Activated T-cell treated with anti-CD3 and anti-CD28 coated beads, Interleukin-2, amount 50 U/mL, for 4 hours (primary cell): ENCODE measurements around the gene ADAM11. TPM values are rescaled to one million over a fixed set of nuclear protein-coding genes. Genes with fewer than 3 reads are reported as not detected.
"Not testable (repeated sequence)": the region's sequence is repeated elsewhere in the genome, so short reads cannot be mapped to it uniquely, and the experiment has no call there.

Experiments
- ATAC-seq, 2 donors: fragments of 200-7000 bp; cut with Tn5 transposase; one replicate each; pipeline ENCODE4 v1.10.0; 2021
- DNase-seq: peaks from one replicate; pipeline ENCODE4 v3.0.0-alpha.2; 2020
- H3K27me3 Mint-ChIP-seq: one replicate; pipeline ENCODE4 v1.8.0; 2021; ENCODE audit warnings: low read depth, mixed read lengths
- H3K36me3 Mint-ChIP-seq: one replicate; pipeline ENCODE4 v1.8.0; 2022; ENCODE audit warnings: mixed read lengths; ENCODE audit not compliant: insufficient read depth
- H3K4me1 Mint-ChIP-seq: one replicate; pipeline ENCODE4 v1.8.0; 2021; ENCODE audit warnings: low read depth, mixed read lengths
- H3K4me3 Mint-ChIP-seq: one replicate; pipeline ENCODE4 v1.8.0; 2021; ENCODE audit warnings: mild to moderate bottlenecking, moderate library complexity, mixed read lengths
- H3K9me3 Mint-ChIP-seq: one replicate; pipeline ENCODE4 v1.8.0; 2021; ENCODE audit warnings: mixed read lengths
- total RNA-seq, 3 donors: library from RNA; stranded (reverse); gene quantifications; one replicate each; pipeline ENCODE4 v1.2.1, GENCODE V29; 2021

The ADAM11 gene
- total RNA-seq, result under 1 TPM; 0.38 to 0.50 (median 0.41) TPM

- Mint-ChIP-seq H3K4me1 (peaks cover 1% of the 10 kb centered on the region), H3K27me3 (peaks cover 43% of the 10 kb centered on the region), H3K4me3 (peak within 1 kb of the TSS; percentile 55), H3K9me3 (no peaks in the 10 kb centered on the region), H3K36me3 (no peaks in the 10 kb centered on the region)
- peak; percentile 64 to 73 for ATAC-seq
- no peak for DNase-seq
Observed at GRCh38 chr17:44758414-44759085, at the start of gene ADAM11. Gene ADAM11 (plus strand): TSS chr17:44758988. CDS start chr17:44759200, 212 bp downstream.

- DNase-seq (no peak), ATAC-seq (no peak)
- H3K9me3 Mint-ChIP-seq, result no peaks in the 10 kb centered on the region
- H3K27me3 Mint-ChIP-seq, result no peaks in the 10 kb centered on the region
- H3K4me3 Mint-ChIP-seq, result no peak overlapping the region
- H3K4me1 Mint-ChIP-seq, result no peaks in the 10 kb centered on the region
- H3K36me3 Mint-ChIP-seq, result peaks cover 15% of the 10 kb centered on the region
Observed at GRCh38 chr17:44719444-44719843, 39.3 kb upstream of the ADAM11 start.

GRCh38 chr17:44722254-44722653, 36.5 kb upstream of the ADAM11 start:
- DNase-seq, result no peak
- H3K4me1 Mint-ChIP-seq, result no peaks in the 10 kb centered on the region
- H3K9me3 Mint-ChIP-seq, result no peaks in the 10 kb centered on the region
- ATAC-seq, result no peak
- H3K4me3 Mint-ChIP-seq, result no peak overlapping the region
- no peaks in the 10 kb centered on the region for H3K27me3 Mint-ChIP-seq
- H3K36me3 Mint-ChIP-seq, result peaks cover 15% of the 10 kb centered on the region

GRCh38 chr17:44726121-44726520, 32.7 kb upstream of the ADAM11 start:
- DNase-seq, H3K9me3 Mint-ChIP-seq, H3K4me1 Mint-ChIP-seq, H3K4me3 Mint-ChIP-seq, H3K27me3 Mint-ChIP-seq, ATAC-seq: not testable (repeated sequence)
- peaks cover 11% of the 10 kb centered on the region for H3K36me3 Mint-ChIP-seq

- H3K27me3 Mint-ChIP-seq, result no peaks in the 10 kb centered on the region
- no peak overlapping the region for H3K4me3 Mint-ChIP-seq
- ATAC-seq, result no peak
- H3K4me1 Mint-ChIP-seq, result no peaks in the 10 kb centered on the region
- H3K36me3 Mint-ChIP-seq, result peaks cover 3% of the 10 kb centered on the region
- no peak for DNase-seq
- H3K9me3 Mint-ChIP-seq, result no peaks in the 10 kb centered on the region
Observed at GRCh38 chr17:44733753-44734152, 25.0 kb upstream of the ADAM11 start.

GRCh38 chr17:44734272-44734671, 24.5 kb upstream of the ADAM11 start:
- no peaks in the 10 kb centered on the region for H3K27me3 Mint-ChIP-seq

GRCh38 chr17:44736551-44737240, 22.1 kb upstream of the ADAM11 start:
- H3K4me1 Mint-ChIP-seq, result no peaks in the 10 kb centered on the region
- no peaks in the 10 kb centered on the region for H3K9me3 Mint-ChIP-seq
- H3K4me3 Mint-ChIP-seq, result no peak overlapping the region
- H3K27me3 Mint-ChIP-seq, result no peaks in the 10 kb centered on the region
- H3K36me3 Mint-ChIP-seq, result peaks cover 6% of the 10 kb centered on the region
- no peak for DNase-seq
- ATAC-seq, result no peak

More at GRCh38 chr17:44734272-44734671, 24.5 kb upstream of the ADAM11 start:
- no peak for DNase-seq
- no peak overlapping the region for H3K4me3 Mint-ChIP-seq
- no peaks in the 10 kb centered on the region for H3K4me1 Mint-ChIP-seq
- no peaks in the 10 kb centered on the region for H3K9me3 Mint-ChIP-seq
- H3K36me3 Mint-ChIP-seq, result peaks cover 3% of the 10 kb centered on the region
- no peak for ATAC-seq

GRCh38 chr17:44738214-44738906, 20.4 kb upstream of the ADAM11 start:
- ATAC-seq (no peak), DNase-seq (no peak)
- peaks cover 6% of the 10 kb centered on the region for H3K36me3 Mint-ChIP-seq
- no peaks in the 10 kb centered on the region for H3K4me1 Mint-ChIP-seq
- no peak overlapping the region for H3K4me3 Mint-ChIP-seq
- no peaks in the 10 kb centered on the region for H3K27me3 Mint-ChIP-seq
- H3K9me3 Mint-ChIP-seq, result no peaks in the 10 kb centered on the region

- ATAC-seq, result no peak
Observed at GRCh38 chr17:44741316-44741715, 17.5 kb upstream of the ADAM11 start.

GRCh38 chr17:44745301-44745700, 13.5 kb upstream of the ADAM11 start:
- H3K27me3 Mint-ChIP-seq, result no peaks in the 10 kb centered on the region
- peaks cover 13% of the 10 kb centered on the region for H3K36me3 Mint-ChIP-seq
- DNase-seq, result no peak
- H3K4me3 Mint-ChIP-seq, result no peak overlapping the region
- no peaks in the 10 kb centered on the region for H3K4me1 Mint-ChIP-seq
- H3K9me3 Mint-ChIP-seq, result no peaks in the 10 kb centered on the region
- no peak for ATAC-seq

More at GRCh38 chr17:44741316-44741715, 17.5 kb upstream of the ADAM11 start:
- Mint-ChIP-seq H3K4me3 (no peak overlapping the region), H3K27me3 (no peaks in the 10 kb centered on the region), H3K9me3 (no peaks in the 10 kb centered on the region), H3K36me3 (peaks cover 7% of the 10 kb centered on the region), H3K4me1 (no peaks in the 10 kb centered on the region)
- DNase-seq, result no peak

GRCh38 chr17:44745738-44746137, 13.1 kb upstream of the ADAM11 start:
- not testable (repeated sequence) for H3K4me1 Mint-ChIP-seq, H3K9me3 Mint-ChIP-seq, H3K4me3 Mint-ChIP-seq, H3K27me3 Mint-ChIP-seq, DNase-seq, ATAC-seq
- peaks cover 13% of the 10 kb centered on the region for H3K36me3 Mint-ChIP-seq

GRCh38 chr17:44747566-44747965, 11.2 kb upstream of the ADAM11 start:
- DNase-seq, result no peak
- H3K27me3 Mint-ChIP-seq, result no peaks in the 10 kb centered on the region

GRCh38 chr17:44749076-44749979, 9.5 kb upstream of the ADAM11 start:
- no peaks in the 10 kb centered on the region for H3K9me3 Mint-ChIP-seq
- H3K4me1 Mint-ChIP-seq, result no peaks in the 10 kb centered on the region
- no peak for DNase-seq
- no peak for ATAC-seq
- no peaks in the 10 kb centered on the region for H3K27me3 Mint-ChIP-seq
- peaks cover 12% of the 10 kb centered on the region for H3K36me3 Mint-ChIP-seq
- no peak overlapping the region for H3K4me3 Mint-ChIP-seq

More at GRCh38 chr17:44747566-44747965, 11.2 kb upstream of the ADAM11 start:
- no peaks in the 10 kb centered on the region for H3K4me1 Mint-ChIP-seq
- peaks cover 13% of the 10 kb centered on the region for H3K36me3 Mint-ChIP-seq
- ATAC-seq, result no peak
- H3K9me3 Mint-ChIP-seq, result no peaks in the 10 kb centered on the region
- H3K4me3 Mint-ChIP-seq, result no peak overlapping the region

GRCh38 chr17:44749980-44750318, 8.8 kb upstream of the ADAM11 start:
- H3K4me1 Mint-ChIP-seq, result no peaks in the 10 kb centered on the region
- no peak overlapping the region for H3K4me3 Mint-ChIP-seq
- peaks cover 12% of the 10 kb centered on the region for H3K36me3 Mint-ChIP-seq
- H3K27me3 Mint-ChIP-seq, result no peaks in the 10 kb centered on the region
- no peaks in the 10 kb centered on the region for H3K9me3 Mint-ChIP-seq
- DNase-seq, result no peak
- no peak for ATAC-seq
